Activated naive CD8-positive, alpha-beta T cell treated with anti-CD3 and anti-CD28 coated beads, Interleukin-2, amount 50 U/mL, for 24 hours (primary cell): ENCODE results near the gene MTMR3.

Experiments used
- ATAC-seq: fragments of 150-1000 bp; cut with Tn5 transposase; one replicate; pipeline ENCODE4 v1.10.0; 2021
- DNase-seq: peaks from one replicate; pipeline ENCODE4 v3.0.0; 2021
- H3K27ac Mint-ChIP-seq: one replicate; pipeline ENCODE4 v1.8.0; 2021; ENCODE audit warnings: mild to moderate bottlenecking, mixed read lengths
- H3K27me3 Mint-ChIP-seq: one replicate; pipeline ENCODE4 v1.8.0; 2021; ENCODE audit warnings: mixed read lengths
- H3K36me3 Mint-ChIP-seq: one replicate; pipeline ENCODE4 v1.8.0; 2021; ENCODE audit warnings: low read depth, mixed read lengths
- H3K4me1 Mint-ChIP-seq: one replicate; pipeline ENCODE4 v1.8.0; 2021; ENCODE audit warnings: mixed read lengths
- H3K4me3 Mint-ChIP-seq: one replicate; pipeline ENCODE4 v1.8.0; 2021; ENCODE audit warnings: mild to moderate bottlenecking, moderate library complexity, mixed read lengths
- H3K9me3 Mint-ChIP-seq: one replicate; pipeline ENCODE4 v1.8.0; 2021; ENCODE audit warnings: mixed read lengths

The MTMR3 gene

DNA sequence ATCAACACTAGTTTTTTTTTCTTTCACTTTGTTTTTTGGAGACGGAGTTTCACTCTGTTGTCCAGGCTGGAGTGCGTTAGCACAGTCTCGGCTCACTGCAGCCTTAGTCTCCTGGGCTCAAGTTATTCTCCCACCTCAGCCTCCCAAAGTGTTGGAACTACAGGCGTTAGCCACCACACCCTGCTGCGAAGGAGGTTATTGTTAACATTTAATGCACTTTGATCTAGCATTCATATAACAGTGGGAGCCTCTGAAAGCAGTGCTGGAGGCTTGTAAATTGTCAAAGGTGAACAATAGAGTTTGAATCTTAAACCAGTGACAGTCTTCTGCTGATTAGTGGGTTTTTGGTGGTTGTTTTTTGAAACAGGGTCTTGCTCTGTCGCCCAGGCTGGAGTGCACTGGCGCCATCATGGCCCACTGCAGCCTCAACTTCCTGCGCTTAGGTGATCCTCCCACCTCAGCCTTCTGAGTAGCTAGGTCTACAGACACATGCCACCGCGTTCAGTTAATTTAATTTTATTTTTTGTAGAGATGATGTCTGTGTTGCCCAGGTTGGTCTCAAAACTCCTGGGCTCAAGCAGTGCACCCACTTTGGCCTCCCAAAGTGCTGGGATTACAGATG lies 100.4 kb downstream of the MTMR3 start:
- H3K36me3 Mint-ChIP-seq: peaks cover 2% of the 10 kb centered on the region
- H3K27ac Mint-ChIP-seq: no peak overlapping the region
- no peaks in the 10 kb centered on the region for H3K9me3 Mint-ChIP-seq

DNA sequence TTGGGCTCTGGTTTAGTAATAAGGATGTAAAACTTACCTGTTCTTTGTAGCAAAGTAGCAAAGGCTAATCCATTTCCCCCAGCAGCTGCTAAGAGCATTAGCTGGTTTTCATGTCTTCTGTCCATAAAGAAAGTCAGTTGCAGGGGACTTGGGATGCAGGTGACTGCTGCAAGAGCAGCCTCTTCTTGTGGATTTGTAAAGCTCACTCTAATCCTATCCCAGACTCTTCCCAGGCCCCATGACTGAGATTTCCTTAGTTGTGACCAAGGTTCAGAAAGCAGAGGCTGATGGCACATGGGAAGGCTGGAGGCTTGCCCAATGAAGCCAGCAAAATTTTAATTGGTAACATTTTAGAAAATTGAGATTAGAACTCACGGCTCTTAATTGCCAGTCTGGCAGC lies 102.9 kb downstream of the MTMR3 start:
- ATAC-seq (no peak), DNase-seq (no peak)
- Mint-ChIP-seq H3K4me3 (no peak overlapping the region), H3K4me1 (no peaks in the 10 kb centered on the region), H3K9me3 (no peaks in the 10 kb centered on the region), H3K27me3 (no peaks in the 10 kb centered on the region), H3K27ac (no peak overlapping the region), H3K36me3 (peaks cover 2% of the 10 kb centered on the region)

More for the DNA sequence above, 100.4 kb downstream of the MTMR3 start:
- H3K4me1 Mint-ChIP-seq: no peaks in the 10 kb centered on the region
- no peak for DNase-seq
- ATAC-seq: no peak
- H3K27me3 Mint-ChIP-seq: no peaks in the 10 kb centered on the region
- H3K4me3 Mint-ChIP-seq: no peak overlapping the region

DNA sequence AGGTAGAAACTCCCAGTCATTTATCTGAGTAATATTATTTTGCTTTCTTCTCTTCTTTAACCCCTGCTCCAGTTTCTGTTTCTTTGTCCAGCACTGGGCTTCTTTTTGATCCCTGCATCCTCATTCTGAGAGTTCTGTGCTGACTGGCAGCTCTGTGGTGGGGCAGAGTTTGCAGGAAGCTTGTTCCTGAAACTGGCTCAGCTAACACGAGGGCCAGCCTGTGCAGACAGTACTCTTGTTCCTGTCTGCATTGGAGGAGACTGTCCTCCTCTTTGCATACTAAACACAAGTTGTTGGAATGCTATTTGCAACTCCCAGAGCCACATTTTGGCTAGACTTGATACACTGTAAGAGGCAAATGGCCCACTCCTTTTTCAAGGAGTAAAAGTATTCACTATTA lies 104.2 kb downstream of the MTMR3 start:
- no peaks in the 10 kb centered on the region for H3K4me1 Mint-ChIP-seq
- no peak for DNase-seq
- no peak overlapping the region for H3K27ac Mint-ChIP-seq
- H3K4me3 Mint-ChIP-seq: no peak overlapping the region
- ATAC-seq: no peak
- H3K9me3 Mint-ChIP-seq: no peaks in the 10 kb centered on the region
- H3K36me3 Mint-ChIP-seq: peaks cover 7% of the 10 kb centered on the region
- no peaks in the 10 kb centered on the region for H3K27me3 Mint-ChIP-seq

DNA sequence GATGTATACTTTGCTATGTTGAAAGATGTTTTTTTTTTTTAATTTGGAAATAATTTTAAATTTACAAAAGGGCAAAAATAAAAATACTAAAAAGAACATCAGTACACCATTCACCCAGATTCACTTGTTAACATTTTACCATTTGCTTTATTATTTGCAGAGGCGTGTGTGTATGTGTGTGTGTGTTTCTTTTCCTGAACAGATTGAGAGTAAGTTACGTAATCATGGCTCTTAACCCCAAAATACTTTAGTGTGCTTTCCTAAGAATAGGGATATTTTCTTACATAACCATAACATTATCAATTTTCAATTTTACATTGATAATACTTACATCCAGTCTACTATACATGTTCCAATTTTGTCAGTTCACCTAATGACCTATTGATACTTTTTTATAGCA lies 105.7 kb downstream of the MTMR3 start:
- Mint-ChIP-seq H3K4me3 (no peak overlapping the region), H3K36me3 (peaks cover 9% of the 10 kb centered on the region), H3K9me3 (no peaks in the 10 kb centered on the region), H3K4me1 (peaks cover 1% of the 10 kb centered on the region), H3K27me3 (no peaks in the 10 kb centered on the region), H3K27ac (no peak overlapping the region)
- DNase-seq (no peak), ATAC-seq (no peak)

DNA sequence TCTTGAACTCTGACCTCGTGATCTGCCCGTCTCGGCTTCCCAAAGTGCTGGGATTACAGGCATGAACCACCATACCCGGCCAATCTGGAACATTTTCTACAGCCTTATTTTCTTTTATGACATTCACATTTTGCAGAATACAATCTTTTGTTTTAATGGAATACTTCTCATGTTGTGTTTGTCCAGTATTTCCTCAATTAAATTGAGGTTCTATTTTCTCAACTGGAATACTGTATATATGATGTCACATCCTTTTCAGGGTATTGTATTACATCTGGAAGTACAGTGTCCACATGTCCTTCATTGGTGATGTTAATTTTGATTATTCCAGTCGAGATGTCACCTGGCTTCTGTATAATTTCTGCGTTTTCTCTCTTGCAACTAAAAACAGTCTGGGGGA lies 106.5 kb downstream of the MTMR3 start:
- ATAC-seq (no peak), DNase-seq (no peak)
- H3K27ac Mint-ChIP-seq: no peak overlapping the region
- H3K4me1 Mint-ChIP-seq: peaks cover 9% of the 10 kb centered on the region
- H3K9me3 Mint-ChIP-seq: no peaks in the 10 kb centered on the region
- H3K4me3 Mint-ChIP-seq: no peak overlapping the region
- H3K27me3 Mint-ChIP-seq: no peaks in the 10 kb centered on the region
- H3K36me3 Mint-ChIP-seq: peaks cover 9% of the 10 kb centered on the region

DNA sequence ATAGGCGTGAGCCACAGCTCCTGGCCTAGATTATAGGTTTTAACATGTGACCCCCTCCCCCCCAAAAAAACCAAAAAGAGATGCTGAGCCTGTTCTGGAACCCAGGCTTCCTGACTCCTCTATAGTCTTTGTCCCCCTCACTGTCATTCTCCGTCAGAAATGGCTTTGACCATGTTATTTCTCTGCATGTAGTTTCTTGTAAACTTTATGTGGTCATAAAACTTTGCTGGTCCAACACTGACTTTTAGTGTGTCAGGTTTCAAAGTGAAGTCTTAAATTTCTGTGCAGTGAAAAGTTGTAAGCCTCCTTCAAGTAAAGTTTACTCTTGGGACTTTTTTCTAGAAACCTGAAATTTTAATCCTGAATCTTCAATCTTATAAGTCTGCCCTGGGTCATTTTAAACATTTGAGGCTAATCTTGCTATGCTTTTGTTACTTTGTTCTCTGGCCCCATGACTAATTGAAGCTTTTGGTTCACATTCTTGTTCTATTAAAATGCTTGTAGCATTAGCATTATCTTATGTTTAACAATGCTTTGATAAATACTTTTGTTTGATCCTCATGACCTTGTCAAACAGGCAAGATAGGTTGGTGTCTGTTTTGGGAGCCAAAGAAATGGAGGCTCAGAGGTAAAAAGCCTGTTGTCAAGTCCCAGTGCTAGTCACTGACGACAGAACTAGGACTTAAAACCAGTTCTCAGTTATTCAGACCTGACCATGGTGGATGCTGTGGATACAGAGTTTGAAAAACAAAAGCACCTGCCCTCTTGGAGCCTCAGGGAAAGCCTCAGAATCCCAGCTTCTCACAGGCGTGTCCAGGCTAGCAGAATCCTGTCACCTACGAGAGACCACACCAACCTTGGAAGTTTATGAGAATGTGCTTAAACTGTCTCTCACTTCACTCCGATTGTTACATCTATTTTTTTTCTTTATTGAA lies 109.6 kb downstream of the MTMR3 start:
- no peaks in the 10 kb centered on the region for H3K9me3 Mint-ChIP-seq
- no peak overlapping the region for H3K27ac Mint-ChIP-seq
- no peak for ATAC-seq
- H3K4me3 Mint-ChIP-seq: no peak overlapping the region
- peaks cover 7% of the 10 kb centered on the region for H3K36me3 Mint-ChIP-seq
- peaks cover 14% of the 10 kb centered on the region for H3K4me1 Mint-ChIP-seq
- no peak for DNase-seq
- no peaks in the 10 kb centered on the region for H3K27me3 Mint-ChIP-seq

DNA sequence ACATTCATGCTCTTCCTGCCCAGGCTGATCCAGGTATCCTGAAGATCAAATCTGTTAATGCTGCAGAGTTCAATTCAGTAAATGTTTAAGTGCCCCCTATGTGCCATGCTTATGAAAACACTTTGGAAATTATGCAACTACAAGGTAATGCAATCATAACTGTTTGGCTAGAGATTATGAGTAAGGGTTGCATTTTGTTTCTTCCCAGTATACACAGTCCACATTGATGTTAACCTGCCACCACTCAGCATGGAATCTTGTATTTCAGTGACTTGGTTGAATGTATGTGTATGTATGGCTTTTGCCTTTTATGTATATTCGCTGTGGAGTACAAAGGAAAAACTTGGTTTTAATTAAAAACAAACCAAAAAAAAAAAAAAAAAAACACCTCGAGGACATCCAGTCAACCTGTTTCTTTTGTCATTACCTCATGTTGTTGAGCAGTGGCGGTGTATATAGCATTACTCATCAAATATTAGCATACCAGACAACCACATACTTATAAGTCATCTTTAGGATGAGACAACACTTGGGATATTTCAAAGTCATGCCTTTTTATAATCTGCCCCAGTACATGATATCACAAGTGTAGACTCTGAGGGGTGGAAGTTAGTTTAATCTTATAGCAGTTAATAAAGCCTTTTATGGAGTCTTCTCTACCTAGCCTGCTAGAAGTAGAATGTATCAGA lies 111.2 kb downstream of the MTMR3 start:
- no peak overlapping the region for H3K27ac Mint-ChIP-seq
- H3K4me3 Mint-ChIP-seq: no peak overlapping the region
- ATAC-seq (peak; percentile 72), DNase-seq (no peak)
- peaks cover 7% of the 10 kb centered on the region for H3K36me3 Mint-ChIP-seq
- peaks cover 14% of the 10 kb centered on the region for H3K4me1 Mint-ChIP-seq
- no peaks in the 10 kb centered on the region for H3K9me3 Mint-ChIP-seq
- no peaks in the 10 kb centered on the region for H3K27me3 Mint-ChIP-seq

DNA sequence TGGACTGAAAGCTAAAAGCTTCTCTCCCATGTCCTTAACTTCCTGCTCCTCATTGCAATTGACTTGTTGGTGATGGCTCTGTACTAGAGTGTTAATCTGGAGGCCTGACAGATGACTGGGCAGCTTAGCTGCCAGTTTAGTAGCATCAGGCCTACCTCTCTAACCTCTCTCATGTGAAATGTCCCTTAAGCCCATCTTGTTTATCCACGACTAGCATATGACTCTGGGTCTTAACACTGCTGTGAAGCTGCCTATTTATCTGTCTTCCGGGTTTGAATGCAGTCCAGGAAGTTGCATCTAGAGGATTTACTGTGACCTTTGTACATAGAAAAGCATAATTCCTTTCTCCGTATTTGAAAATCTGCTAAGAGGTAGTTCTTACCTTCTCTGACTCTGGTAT lies 112.0 kb downstream of the MTMR3 start:
- peaks cover 14% of the 10 kb centered on the region for H3K4me1 Mint-ChIP-seq

DNA sequence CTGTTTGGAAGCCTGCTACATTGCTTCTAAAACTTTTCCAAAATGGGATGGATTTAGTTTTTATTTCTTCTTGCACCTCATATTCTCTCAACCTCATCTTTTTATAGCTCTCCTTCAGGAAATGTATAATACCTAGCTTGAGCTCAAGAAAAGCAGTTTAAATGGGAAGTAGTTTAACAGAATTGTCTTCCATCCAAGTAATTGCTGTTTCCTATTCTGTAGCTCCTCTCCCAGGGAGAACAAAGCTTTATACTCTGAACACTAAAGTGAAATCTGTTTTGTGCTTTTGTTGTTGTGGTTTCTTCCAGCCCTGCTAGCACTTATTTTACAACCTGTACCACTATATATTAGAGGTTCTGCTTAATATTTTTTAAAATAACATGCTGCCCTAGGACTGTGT lies 114.1 kb downstream of the MTMR3 start:
- ATAC-seq: no peak
- Mint-ChIP-seq H3K4me3 (no peak overlapping the region), H3K9me3 (no peaks in the 10 kb centered on the region), H3K27me3 (no peaks in the 10 kb centered on the region), H3K4me1 (peaks cover 21% of the 10 kb centered on the region), H3K27ac (no peak overlapping the region), H3K36me3 (peaks cover 2% of the 10 kb centered on the region)
- DNase-seq: no peak

More for the DNA sequence above, 112.0 kb downstream of the MTMR3 start:
- Mint-ChIP-seq H3K9me3 (no peaks in the 10 kb centered on the region), H3K27me3 (no peaks in the 10 kb centered on the region), H3K27ac (no peak overlapping the region), H3K36me3 (peaks cover 7% of the 10 kb centered on the region), H3K4me3 (no peak overlapping the region)
- no peak for ATAC-seq
- no peak for DNase-seq

DNA sequence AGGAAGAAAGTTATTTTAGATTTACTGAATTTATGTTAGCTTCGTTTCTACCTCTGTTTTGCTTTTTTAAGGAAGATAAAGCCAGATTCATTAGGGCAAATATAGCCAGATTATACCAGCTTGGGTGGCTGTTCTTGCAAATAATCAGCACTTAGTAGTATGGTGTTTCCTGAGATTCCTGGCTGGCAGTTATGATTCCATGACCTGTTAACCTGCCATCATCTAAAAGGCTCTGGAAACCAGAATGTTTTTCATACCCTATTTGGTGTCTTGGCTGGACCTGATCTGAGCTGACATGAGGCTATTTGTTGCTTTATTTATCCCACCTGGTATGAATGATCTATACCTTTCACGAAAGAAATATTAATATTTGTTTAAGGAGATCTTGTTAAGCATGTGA lies 114.5 kb downstream of the MTMR3 start:
- no peak for DNase-seq
- no peaks in the 10 kb centered on the region for H3K27me3 Mint-ChIP-seq

DNA sequence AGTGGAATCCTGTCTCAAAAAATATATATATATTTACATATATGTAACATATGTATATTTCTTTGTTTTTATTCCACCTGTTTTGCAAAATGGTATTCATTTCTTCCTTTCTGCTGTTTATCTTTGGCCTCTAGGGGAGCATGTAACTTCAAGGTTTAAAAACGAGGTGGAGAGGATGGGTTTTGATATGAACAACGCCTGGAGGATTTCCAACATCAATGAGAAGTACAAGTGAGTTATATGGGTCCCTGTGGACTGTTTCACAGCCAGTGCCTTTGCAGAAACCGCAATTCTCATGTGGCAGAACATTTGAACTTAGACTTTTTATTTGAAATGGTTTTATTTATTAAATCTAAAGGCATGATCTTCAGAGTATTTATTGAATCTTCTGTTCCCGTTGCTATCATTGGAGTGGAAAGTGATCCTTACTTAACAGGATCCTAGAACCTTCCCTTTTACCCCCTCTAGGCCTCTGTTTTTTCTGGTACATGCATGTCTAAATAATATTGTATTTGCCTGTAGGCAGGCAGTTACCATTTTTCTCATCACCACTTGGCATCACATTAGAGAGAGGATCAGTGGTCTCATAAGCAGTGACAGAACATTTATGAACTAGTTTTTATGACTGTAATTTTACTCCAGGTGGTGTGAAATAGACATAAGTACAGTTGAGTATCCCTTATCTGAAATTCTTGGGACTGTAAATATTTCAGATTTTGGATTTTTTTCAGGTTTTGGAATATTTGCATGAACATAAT lies 115.8 kb downstream of the MTMR3 start:
- H3K36me3 Mint-ChIP-seq: no peaks in the 10 kb centered on the region
- ATAC-seq (no peak), DNase-seq (no peak)
- no peak overlapping the region for H3K4me3 Mint-ChIP-seq
- H3K9me3 Mint-ChIP-seq: no peaks in the 10 kb centered on the region
- no peak overlapping the region for H3K27ac Mint-ChIP-seq
- H3K4me1 Mint-ChIP-seq: peaks cover 18% of the 10 kb centered on the region
- no peaks in the 10 kb centered on the region for H3K27me3 Mint-ChIP-seq

More for the DNA sequence above, 114.5 kb downstream of the MTMR3 start:
- no peak for ATAC-seq
- Mint-ChIP-seq H3K4me1 (peaks cover 21% of the 10 kb centered on the region), H3K9me3 (no peaks in the 10 kb centered on the region), H3K27ac (no peak overlapping the region), H3K36me3 (no peaks in the 10 kb centered on the region), H3K4me3 (no peak overlapping the region)

DNA sequence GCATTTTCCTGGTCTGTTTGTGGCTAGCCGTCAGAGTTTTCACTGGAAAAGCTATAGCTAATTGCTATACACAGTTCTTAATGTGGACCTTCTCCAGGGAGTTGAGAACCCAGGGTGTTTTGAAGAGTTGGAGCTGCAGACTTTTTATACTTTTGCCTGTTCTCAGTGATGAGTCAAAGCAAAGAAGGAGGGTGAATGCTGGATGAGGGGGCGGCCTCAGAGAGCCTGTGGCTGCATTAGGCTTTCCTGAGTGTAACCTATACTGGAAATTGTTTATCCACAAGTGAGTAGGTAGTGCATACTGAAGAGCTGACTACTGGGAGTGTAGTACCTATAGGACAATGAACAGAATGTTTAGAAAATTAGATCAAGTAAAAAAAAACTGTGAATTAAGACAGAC lies 117.6 kb downstream of the MTMR3 start:
- Mint-ChIP-seq H3K4me1 (peaks cover 7% of the 10 kb centered on the region), H3K36me3 (no peaks in the 10 kb centered on the region), H3K9me3 (no peaks in the 10 kb centered on the region), H3K27ac (no peak overlapping the region), H3K27me3 (no peaks in the 10 kb centered on the region), H3K4me3 (no peak overlapping the region)
- DNase-seq (peak; percentile 3), ATAC-seq (peak; percentile 75)

DNA sequence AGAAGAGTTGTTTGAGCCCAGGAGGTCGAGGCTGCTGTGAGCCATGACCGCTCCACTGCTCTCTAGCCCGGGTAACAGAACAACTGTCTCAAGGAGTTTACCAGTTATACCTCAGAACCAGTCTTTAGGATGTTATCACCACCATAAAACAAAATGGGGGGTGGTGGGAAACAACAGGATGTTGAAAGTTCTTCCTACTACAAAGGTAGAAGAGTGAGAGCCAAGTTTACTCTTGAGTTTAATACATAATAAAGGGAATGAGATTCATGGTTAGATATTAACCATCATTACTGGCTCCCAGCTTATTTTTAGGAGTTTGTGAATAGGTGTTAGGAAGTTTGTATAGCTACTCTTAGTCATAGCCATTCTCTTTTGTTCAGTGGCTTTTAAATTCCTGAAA lies 118.5 kb downstream of the MTMR3 start:
- no peaks in the 10 kb centered on the region for H3K27me3 Mint-ChIP-seq
- H3K36me3 Mint-ChIP-seq: no peaks in the 10 kb centered on the region
- no peak for ATAC-seq
- no peak overlapping the region for H3K4me3 Mint-ChIP-seq
- DNase-seq: no peak
- H3K27ac Mint-ChIP-seq: no peak overlapping the region
- H3K9me3 Mint-ChIP-seq: no peaks in the 10 kb centered on the region
- peaks cover 7% of the 10 kb centered on the region for H3K4me1 Mint-ChIP-seq

DNA sequence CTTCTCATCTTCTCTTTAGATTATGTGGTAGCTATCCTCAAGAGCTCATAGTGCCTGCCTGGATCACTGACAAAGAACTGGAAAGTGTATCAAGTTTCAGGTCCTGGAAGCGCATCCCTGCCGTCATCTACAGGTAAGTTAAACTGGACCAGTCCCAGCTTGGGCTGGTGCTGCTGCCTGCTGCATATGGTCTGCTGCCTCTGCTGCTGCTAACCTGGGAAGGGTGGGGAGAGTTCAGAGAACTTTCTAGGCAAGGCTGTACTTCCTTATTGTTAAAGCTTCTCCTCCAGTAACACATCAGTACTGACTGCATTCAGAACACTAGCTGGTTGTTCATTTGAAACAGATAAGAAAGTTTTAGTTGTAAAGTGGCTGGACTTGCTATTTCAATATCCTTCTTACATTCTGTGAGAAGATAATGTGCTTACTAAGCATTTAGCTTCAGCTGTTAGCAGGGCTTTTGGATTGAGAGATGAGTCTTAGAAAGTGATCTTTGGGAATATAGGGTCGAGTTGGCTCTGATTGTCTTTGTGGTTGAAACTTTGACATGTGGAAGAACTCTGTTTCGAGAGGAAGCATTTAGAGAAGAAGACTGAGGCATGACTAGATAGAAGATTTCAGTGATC lies 120.0 kb downstream of the MTMR3 start:
- DNase-seq (no peak), ATAC-seq (no peak)
- H3K9me3 Mint-ChIP-seq: no peaks in the 10 kb centered on the region
- H3K4me3 Mint-ChIP-seq: no peak overlapping the region
- no peak overlapping the region for H3K27ac Mint-ChIP-seq
- peaks cover 7% of the 10 kb centered on the region for H3K4me1 Mint-ChIP-seq
- no peaks in the 10 kb centered on the region for H3K27me3 Mint-ChIP-seq
- no peaks in the 10 kb centered on the region for H3K36me3 Mint-ChIP-seq
